Loucy (cell line): ENCODE results near the gene CHN1.

Source experiments
- EZH2phosphoT487 ChIP-seq: fragments of 200-600 bp; IDR thresholded peaks from 2 replicates; pipeline ENCODE4 v1.6.1; 2018; ENCODE audit warnings: antibody characterized with exemption, mild to moderate bottlenecking, moderate library complexity, borderline replicate concordance
- TF ChIP-seq, protein P1 (sequence below): fragments of 200-600 bp; sonication (generic); conservative IDR thresholded peaks from 2 replicates; pipeline ENCODE4 v1.5.1; 2014; ENCODE audit warnings: mild to moderate bottlenecking, antibody characterized with exemption, low read length

GRCh38 chr2:175025233-175025632 is 20.1 kb upstream of the CHN1 start:
- TF ChIP-seq, protein P1, sequence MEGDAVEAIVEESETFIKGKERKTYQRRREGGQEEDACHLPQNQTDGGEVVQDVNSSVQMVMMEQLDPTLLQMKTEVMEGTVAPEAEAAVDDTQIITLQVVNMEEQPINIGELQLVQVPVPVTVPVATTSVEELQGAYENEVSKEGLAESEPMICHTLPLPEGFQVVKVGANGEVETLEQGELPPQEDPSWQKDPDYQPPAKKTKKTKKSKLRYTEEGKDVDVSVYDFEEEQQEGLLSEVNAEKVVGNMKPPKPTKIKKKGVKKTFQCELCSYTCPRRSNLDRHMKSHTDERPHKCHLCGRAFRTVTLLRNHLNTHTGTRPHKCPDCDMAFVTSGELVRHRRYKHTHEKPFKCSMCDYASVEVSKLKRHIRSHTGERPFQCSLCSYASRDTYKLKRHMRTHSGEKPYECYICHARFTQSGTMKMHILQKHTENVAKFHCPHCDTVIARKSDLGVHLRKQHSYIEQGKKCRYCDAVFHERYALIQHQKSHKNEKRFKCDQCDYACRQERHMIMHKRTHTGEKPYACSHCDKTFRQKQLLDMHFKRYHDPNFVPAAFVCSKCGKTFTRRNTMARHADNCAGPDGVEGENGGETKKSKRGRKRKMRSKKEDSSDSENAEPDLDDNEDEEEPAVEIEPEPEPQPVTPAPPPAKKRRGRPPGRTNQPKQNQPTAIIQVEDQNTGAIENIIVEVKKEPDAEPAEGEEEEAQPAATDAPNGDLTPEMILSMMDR = no peak
- no peak for TF ChIP-seq EZH2phosphoT487
